ENCODE measurements around the gene ZNF274.
A peak's percentile ranks its signal among the peaks of the same experiment; 100 is the strongest.
"Not testable (repeated sequence)": the region's sequence is repeated elsewhere in the genome, so short reads cannot be mapped to it uniquely, and the experiment has no call there.

ZNF274 gene

GRCh38 chr19:58182989-58183816 is at the start of gene ZNF274:
Gene ZNF274, plus strand, starts transcription at chr19:58183061. Its CDS starts 905 bp downstream, at chr19:58183966.
- no peak for TF ChIP-seq CTCF (IDR thresholded peaks at IDR 0.05; ENCODE audit: insufficient read depth, missing control alignments)
- no peak for FAIRE-seq

DNA sequence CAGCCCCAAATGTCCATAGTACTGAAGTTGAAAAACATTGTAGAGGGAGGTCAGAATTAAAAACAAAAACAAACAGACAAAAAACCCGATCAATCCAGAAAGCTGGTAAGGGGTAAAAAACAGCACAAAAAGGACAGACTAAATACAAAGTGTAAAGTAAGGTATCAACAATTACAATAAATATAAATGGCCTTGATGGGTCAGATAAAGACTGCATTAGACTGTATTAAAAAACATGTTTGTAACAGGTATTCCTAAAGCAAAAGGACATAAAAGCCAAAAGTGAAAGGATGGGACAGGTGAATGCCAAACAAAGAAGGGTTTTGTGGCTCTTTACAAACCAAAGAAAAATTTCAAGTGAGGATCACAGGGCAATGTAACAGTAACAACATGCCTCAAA is 48.6 kb upstream of the ZNF274 start:
- TF ChIP-seq CTCF (IDR thresholded peaks at IDR 0.05; ENCODE audit: insufficient read depth, missing control alignments), result no peak
- no peak for FAIRE-seq
- no peak for DNase-seq (ENCODE audit: insufficient read length, low spot score)

More at GRCh38 chr19:58182989-58183816, at the start of gene ZNF274:
- DNase-seq (ENCODE audit: insufficient read length, low spot score), result peak; percentile 71

DNA sequence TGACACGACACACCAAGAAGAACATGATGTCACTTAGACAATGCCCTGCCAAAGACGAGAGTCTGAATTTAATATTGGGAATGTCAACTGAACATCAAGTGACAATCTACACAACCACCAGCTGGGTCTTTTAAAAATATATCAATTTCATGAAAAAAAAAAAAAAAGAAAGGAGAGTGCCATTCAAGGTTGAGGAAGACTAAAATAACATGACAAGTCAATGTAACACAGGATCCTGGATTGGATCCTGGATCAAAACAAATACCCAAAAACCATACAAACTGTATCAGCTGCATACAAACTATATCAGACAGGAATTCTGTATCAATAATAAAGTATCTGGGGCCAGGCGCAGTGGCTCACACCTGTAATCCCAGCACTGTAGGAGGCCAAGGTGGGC is 37.0 kb upstream of the ZNF274 start:
- no peak for DNase-seq (ENCODE audit: insufficient read length, low spot score)
- no peak for TF ChIP-seq CTCF (IDR thresholded peaks at IDR 0.05; ENCODE audit: insufficient read depth, missing control alignments)
- FAIRE-seq, result no peak

- not testable (repeated sequence) for DNase-seq (ENCODE audit: insufficient read length, low spot score); FAIRE-seq
Observed at GRCh38 chr19:58147475-58147874, 35.4 kb upstream of the ZNF274 start.

- FAIRE-seq (no peak), DNase-seq (ENCODE audit: insufficient read length, low spot score) (peak; percentile 78)
- TF ChIP-seq CTCF (IDR thresholded peaks at IDR 0.05; ENCODE audit: insufficient read depth, missing control alignments), result no peak
Observed at GRCh38 chr19:58150328-58150921, 32.4 kb upstream of the ZNF274 start, which contains the start of gene ZNF329. Gene ZNF329, minus strand, starts transcription at chr19:58150789. Its CDS starts 21,286 bp downstream, at chr19:58129503.

DNA sequence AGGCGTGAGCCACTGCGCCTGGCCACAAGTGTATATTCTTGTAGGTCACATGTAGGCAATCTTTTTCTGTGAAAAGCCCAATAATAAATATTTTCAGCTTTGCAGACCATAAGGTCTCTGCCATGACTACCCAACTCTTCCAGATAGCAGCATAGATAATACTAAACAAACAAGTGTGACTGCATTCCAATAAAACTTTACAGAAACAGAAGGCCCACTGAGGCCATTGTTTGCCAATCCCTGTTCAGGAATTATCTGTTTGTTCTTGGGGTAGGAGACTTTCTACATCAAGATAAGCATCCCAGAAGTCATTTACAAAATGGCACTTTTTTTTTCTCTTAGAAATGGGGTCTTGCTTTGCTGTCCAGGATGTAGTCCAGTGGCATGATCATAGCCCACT is 29.5 kb upstream of the ZNF274 start:
- DNase-seq (ENCODE audit: insufficient read length, low spot score), result no peak
- no peak for FAIRE-seq
- no peak for TF ChIP-seq CTCF (IDR thresholded peaks at IDR 0.05; ENCODE audit: insufficient read depth, missing control alignments)

DNA sequence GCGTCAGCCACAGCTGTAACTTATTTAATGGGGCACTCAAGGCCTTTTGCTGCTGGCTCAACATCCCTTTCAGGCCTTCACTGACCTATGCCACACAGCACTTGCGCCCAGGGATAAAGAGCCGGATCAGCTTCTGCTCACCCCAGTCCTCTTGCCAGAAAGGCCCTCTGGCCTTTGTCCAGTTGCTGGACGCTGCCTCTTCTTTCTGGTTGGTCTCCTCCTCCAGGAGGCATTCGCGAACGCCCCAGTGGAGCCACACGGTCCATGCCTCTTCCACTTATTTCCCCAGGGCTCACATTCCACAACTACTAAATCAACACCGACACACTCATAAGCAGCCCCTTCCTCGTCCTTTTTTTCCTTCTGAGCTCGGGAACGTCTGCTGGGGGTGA is 28.6 kb upstream of the ZNF274 start:
- FAIRE-seq (no peak), DNase-seq (ENCODE audit: insufficient read length, low spot score) (no peak)
- no peak for TF ChIP-seq CTCF (IDR thresholded peaks at IDR 0.05; ENCODE audit: insufficient read depth, missing control alignments)

All from D721Med (cell line).